ENCODE results near the gene WNT3. TPM values are rescaled to one million over a fixed set of nuclear protein-coding genes. Genes with fewer than 3 reads are reported as not detected.

Gene WNT3
- total RNA-seq, 1 experiment from 2014 or later = 5.5 TPM

DNA sequence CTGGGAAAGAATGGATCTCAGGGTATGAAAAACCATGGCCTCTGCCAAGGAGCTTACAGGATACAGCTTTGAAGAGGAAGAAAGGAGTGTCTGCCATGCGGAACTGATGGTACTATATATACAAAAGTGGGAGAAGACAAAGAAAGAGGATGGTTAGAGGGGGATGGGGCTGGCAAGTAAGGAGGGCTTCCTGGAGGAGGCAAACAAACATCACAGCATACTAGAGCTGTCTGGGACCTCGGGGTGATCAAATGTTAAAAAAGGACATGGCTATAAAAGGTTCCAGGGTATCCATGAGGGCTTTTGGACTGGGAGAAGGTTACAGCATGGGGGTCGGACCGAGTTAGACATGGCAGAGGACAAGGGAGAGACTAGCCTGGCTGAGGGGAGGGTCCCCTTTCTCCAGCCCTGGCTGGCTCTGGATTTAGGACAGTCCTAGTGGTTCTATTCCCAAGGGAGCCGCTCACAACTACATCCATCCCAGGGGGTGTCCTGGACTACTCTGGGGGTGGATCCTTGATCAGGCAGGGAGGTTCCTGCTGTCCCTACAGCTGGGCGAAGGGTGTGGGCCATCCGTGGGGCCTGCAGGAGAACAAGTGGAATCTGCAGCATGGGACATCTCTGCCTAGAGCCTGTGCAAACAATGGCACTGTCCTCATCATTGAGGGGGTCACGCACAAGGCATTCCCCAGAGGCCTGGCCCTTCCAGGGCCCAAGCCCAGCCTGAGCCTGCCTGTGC, 45.1 kb upstream of the WNT3 start:
- Histone ChIP-seq H3K9ac (ENCODE audit: low read length) (no peak overlapping the region), H3K9me2 (ENCODE audit: insufficient read depth) (no peaks in the 10 kb centered on the region), H3K9me3 (ENCODE audit: control insufficient read depth in 1 of 2, insufficient read depth in 1 of 2, low read depth in 1 of 2, low read length in 2 of 2) (no peaks in the 10 kb centered on the region), H2AFZ (ENCODE audit: low read depth, low read length, poor library complexity, severe bottlenecking) (no peak overlapping the region), H3K36me3 (ENCODE audit: control insufficient read depth in 1 of 2, insufficient read depth in 2 of 2, low read length in 2 of 2) (no peaks in the 10 kb centered on the region), H3K4me3 (replicated peaks in 1 of 2; ENCODE audit: low read depth in 1 of 2, low read length in 2 of 2) (no peak overlapping the region), H3K27ac (ENCODE audit: low read depth, low read length) (no peak overlapping the region), H3K4me1 (ENCODE audit: control insufficient read depth in 1 of 2, insufficient read depth in 2 of 2, low read length in 2 of 2) (no peaks in the 10 kb centered on the region), H3K79me2 (ENCODE audit: insufficient read depth, low read length) (no peaks in the 10 kb centered on the region), H3K4me2 (ENCODE audit: low read length) (no peak overlapping the region), H3K27me3 (ENCODE audit: insufficient read depth, low read length) (no peaks in the 10 kb centered on the region), H4K20me1 (ENCODE audit: insufficient read depth) (no peaks in the 10 kb centered on the region)
- no peak for ATAC-seq
- TF ChIP-seq ZFX (IDR thresholded peaks at IDR 0.05) (no peak), POLR2AphosphoS5 (IDR thresholded peaks at IDR 0.05; ENCODE audit: low read depth, low read length) (no peak), EGR1 (IDR thresholded peaks at IDR 0.05; ENCODE audit: low read depth) (no peak), SRF (IDR thresholded peaks at IDR 0.05; ENCODE audit: low read depth) (no peak), REST (IDR thresholded peaks at IDR 0.05; ENCODE audit: low read depth) (no peak), RAD21 (IDR thresholded peaks at IDR 0.05; ENCODE audit: low read depth) (no peak)
- TF ChIP-seq, protein P1, sequence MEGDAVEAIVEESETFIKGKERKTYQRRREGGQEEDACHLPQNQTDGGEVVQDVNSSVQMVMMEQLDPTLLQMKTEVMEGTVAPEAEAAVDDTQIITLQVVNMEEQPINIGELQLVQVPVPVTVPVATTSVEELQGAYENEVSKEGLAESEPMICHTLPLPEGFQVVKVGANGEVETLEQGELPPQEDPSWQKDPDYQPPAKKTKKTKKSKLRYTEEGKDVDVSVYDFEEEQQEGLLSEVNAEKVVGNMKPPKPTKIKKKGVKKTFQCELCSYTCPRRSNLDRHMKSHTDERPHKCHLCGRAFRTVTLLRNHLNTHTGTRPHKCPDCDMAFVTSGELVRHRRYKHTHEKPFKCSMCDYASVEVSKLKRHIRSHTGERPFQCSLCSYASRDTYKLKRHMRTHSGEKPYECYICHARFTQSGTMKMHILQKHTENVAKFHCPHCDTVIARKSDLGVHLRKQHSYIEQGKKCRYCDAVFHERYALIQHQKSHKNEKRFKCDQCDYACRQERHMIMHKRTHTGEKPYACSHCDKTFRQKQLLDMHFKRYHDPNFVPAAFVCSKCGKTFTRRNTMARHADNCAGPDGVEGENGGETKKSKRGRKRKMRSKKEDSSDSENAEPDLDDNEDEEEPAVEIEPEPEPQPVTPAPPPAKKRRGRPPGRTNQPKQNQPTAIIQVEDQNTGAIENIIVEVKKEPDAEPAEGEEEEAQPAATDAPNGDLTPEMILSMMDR (IDR thresholded peaks at IDR 0.05 in 2 of 3, conservative IDR thresholded peaks at IDR 0.05 in 1 of 3; ENCODE audit: borderline replicate concordance in 1 of 3, insufficient read depth in 1 of 3, low read depth in 2 of 3, low read length in 2 of 3) = no peak
- no TSS peak for BruUV-seq (replicated peaks)
- no peak for DNase-seq (ENCODE audit: low read depth, low spot score)
- intact Hi-C loops (cut with micrococcal nuclease) = no loop called here
- ChIA-PET POLR2A (no interaction called here), CTCF (interaction anchor here (1.1 kb wide), 1 partner anchor 13 kb away, joined by 5 read pairs; no protein-coding TSS in a partner anchor), RAD21 (ENCODE audit: low non-redundant PET in 1 of 2, low total read pairs in 2 of 2, uncharacterized antibody in 2 of 2, unreplicated experiment in 2 of 2) (no interaction called here)

Data from HCT116 (cell line).